Neural crest cell (in vitro differentiated cells): ENCODE data around the gene NUDCD2. TPM values are rescaled to one million over a fixed set of nuclear protein-coding genes. Genes with fewer than 3 reads are reported as not detected.
"Not testable (repeated sequence)": the region's sequence is repeated elsewhere in the genome, so short reads cannot be mapped to it uniquely, and the experiment has no call there.

Source experiments
- DNase-seq: peaks from one replicate; pipeline ENCODE4 v3.0.0; 2021; ENCODE audit warnings: low read depth, mixed read lengths, low spot score
- H3K27ac Mint-ChIP-seq: one replicate; pipeline ENCODE4 v1.8.0; 2021; ENCODE audit warnings: mild to moderate bottlenecking, mixed read lengths; ENCODE audit not compliant: unreplicated experiment
- H3K27me3 Mint-ChIP-seq: 2 replicates; pipeline ENCODE4 v1.8.0; 2021; ENCODE audit warnings: low read depth, mild to moderate bottlenecking, mixed read lengths
- H3K36me3 Mint-ChIP-seq: 2 replicates; pipeline ENCODE4 v1.8.0; 2021; ENCODE audit warnings: low read depth, mild to moderate bottlenecking, mixed read lengths
- H3K4me1 Mint-ChIP-seq: 2 replicates; pipeline ENCODE4 v1.8.0; 2021; ENCODE audit warnings: mixed read lengths
- H3K4me3 Mint-ChIP-seq: one replicate; pipeline ENCODE4 v1.8.0; 2021; ENCODE audit warnings: mild to moderate bottlenecking, mixed read lengths
- H3K9me3 Mint-ChIP-seq: 2 replicates; pipeline ENCODE4 v1.8.0; 2021; ENCODE audit warnings: mixed read lengths
- CTCF ChIP-seq: fragments of 200-600 bp; sonication (generic); conservative IDR thresholded peaks from 2 replicates; pipeline ENCODE4 v1.5.0; 2021; ENCODE audit warnings: antibody characterized with exemption, mild to moderate bottlenecking
- total RNA-seq: library from RNA; stranded (reverse); gene quantifications from 2 replicates; pipeline ENCODE4 v1.2.1, GENCODE V29; 2021

Gene NUDCD2
- total RNA-seq, 1 donor from 2014 or later = 40.7 TPM

GRCh38 chr5:163436515-163436914 is 23.4 kb downstream of the NUDCD2 start:
- Mint-ChIP-seq H3K4me3 (peak overlapping the region; percentile 100), H3K27ac (peak overlapping the region; percentile 80)
- TF ChIP-seq CTCF = no peak

GRCh38 chr5:163434401-163434866 is 25.5 kb downstream of the NUDCD2 start:
- TF ChIP-seq CTCF = no peak
- peak overlapping the region; percentile 35 for H3K4me3 Mint-ChIP-seq
- no peak for DNase-seq
- no peaks in the 10 kb centered on the region for H3K9me3 Mint-ChIP-seq
- peaks cover 33% of the 10 kb centered on the region for H3K4me1 Mint-ChIP-seq
- H3K27me3 Mint-ChIP-seq = peaks cover 3% of the 10 kb centered on the region
- no peak overlapping the region for H3K27ac Mint-ChIP-seq
- H3K36me3 Mint-ChIP-seq = no peaks in the 10 kb centered on the region

More at GRCh38 chr5:163436515-163436914, 23.4 kb downstream of the NUDCD2 start:
- peaks cover 50% of the 10 kb centered on the region for H3K4me1 Mint-ChIP-seq
- peaks cover 3% of the 10 kb centered on the region for H3K27me3 Mint-ChIP-seq
- DNase-seq = no peak
- no peaks in the 10 kb centered on the region for H3K9me3 Mint-ChIP-seq
- no peaks in the 10 kb centered on the region for H3K36me3 Mint-ChIP-seq

GRCh38 chr5:163433271-163433670 is 26.6 kb downstream of the NUDCD2 start:
- peaks cover 22% of the 10 kb centered on the region for H3K4me1 Mint-ChIP-seq
- TF ChIP-seq CTCF = no peak

DNA sequence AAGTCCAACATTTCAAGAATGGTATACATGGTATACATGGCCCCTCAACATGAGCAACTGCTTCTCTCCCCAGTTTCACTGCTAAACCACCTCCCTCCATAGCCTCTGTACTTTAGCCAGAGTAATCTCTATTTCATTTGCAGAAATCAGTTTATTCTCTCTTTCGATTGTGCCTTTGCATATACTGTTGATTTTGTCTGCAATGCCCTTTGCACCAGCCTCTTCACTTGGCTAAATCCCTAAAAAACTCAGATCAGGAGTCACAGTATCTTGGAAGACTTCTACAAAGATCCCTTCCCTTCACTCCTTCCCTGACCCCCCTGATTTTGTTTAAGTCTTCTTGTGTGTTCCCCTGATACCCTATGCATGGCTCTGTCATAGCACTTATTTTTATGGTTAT is 27.4 kb downstream of the NUDCD2 start:
- peaks cover 18% of the 10 kb centered on the region for H3K4me1 Mint-ChIP-seq

More at GRCh38 chr5:163433271-163433670, 26.6 kb downstream of the NUDCD2 start:
- Mint-ChIP-seq H3K27ac (no peak overlapping the region), H3K27me3 (peaks cover 3% of the 10 kb centered on the region), H3K4me3 (no peak overlapping the region), H3K36me3 (no peaks in the 10 kb centered on the region), H3K9me3 (no peaks in the 10 kb centered on the region)
- DNase-seq = no peak

DNA sequence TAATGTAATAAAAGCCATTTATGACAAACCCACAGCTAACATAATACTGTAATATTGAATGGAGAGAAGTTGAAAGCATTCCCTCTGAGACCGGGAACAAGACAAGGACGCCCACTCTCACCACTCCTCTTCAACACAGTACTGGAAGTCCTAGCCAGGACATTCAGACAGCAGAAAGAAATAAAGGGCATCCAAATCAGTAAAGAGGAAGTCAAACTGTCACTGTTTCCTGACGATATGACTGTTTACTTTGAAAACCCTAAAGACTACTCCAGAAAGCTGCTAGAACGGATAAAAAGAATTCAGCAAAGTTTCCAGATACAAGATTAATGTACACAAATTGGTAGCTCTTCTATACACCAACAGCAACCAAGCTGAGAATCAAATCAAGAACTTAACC is 33.8 kb downstream of the NUDCD2 start:
- H3K27ac Mint-ChIP-seq, H3K4me1 Mint-ChIP-seq, H3K36me3 Mint-ChIP-seq, H3K27me3 Mint-ChIP-seq, H3K9me3 Mint-ChIP-seq, DNase-seq, H3K4me3 Mint-ChIP-seq: not testable (repeated sequence)

More for the DNA sequence above, 27.4 kb downstream of the NUDCD2 start:
- H3K4me3 Mint-ChIP-seq = no peak overlapping the region
- peaks cover 6% of the 10 kb centered on the region for H3K27me3 Mint-ChIP-seq
- peaks cover 3% of the 10 kb centered on the region for H3K9me3 Mint-ChIP-seq
- no peak overlapping the region for H3K27ac Mint-ChIP-seq
- no peak for TF ChIP-seq CTCF
- DNase-seq = no peak
- H3K36me3 Mint-ChIP-seq = no peaks in the 10 kb centered on the region

GRCh38 chr5:163424836-163425235 is 35.1 kb downstream of the NUDCD2 start:
- peaks cover 3% of the 10 kb centered on the region for H3K9me3 Mint-ChIP-seq

DNA sequence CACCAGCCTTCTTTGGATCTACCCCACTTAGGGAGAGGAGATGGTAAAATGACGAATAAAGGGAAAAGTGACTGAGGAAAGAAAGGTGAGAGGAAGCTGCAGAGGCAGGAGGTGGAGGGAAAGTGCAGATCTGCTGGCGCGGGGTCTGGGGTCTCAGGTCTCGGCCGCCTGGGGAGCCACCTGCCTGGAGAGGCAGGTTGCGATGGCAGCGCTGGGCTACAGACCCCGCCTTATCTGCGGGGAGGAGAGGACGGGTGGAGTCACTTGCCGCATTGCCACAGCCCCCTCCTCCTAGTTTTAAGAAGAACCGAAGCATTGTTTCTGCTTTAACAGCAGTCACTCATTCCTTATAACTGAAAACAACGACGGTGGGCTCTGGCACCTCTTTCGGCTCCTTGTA is 44.2 kb downstream of the NUDCD2 start:
- not testable (repeated sequence) for H3K9me3 Mint-ChIP-seq, DNase-seq, H3K36me3 Mint-ChIP-seq, H3K27ac Mint-ChIP-seq, H3K4me3 Mint-ChIP-seq, H3K4me1 Mint-ChIP-seq
- peaks cover 37% of the 10 kb centered on the region for H3K27me3 Mint-ChIP-seq

More at GRCh38 chr5:163424836-163425235, 35.1 kb downstream of the NUDCD2 start:
- no peaks in the 10 kb centered on the region for H3K4me1 Mint-ChIP-seq
- H3K36me3 Mint-ChIP-seq = no peaks in the 10 kb centered on the region
- peaks cover 2% of the 10 kb centered on the region for H3K27me3 Mint-ChIP-seq
- H3K27ac Mint-ChIP-seq = no peak overlapping the region
- no peak for DNase-seq
- no peak overlapping the region for H3K4me3 Mint-ChIP-seq
- TF ChIP-seq CTCF = no peak
